Colonic mucosa (tissue), 4 donors: ENCODE results near the gene DLX3. TPM values are rescaled to one million over a fixed set of nuclear protein-coding genes. Genes with fewer than 3 reads are reported as not detected.

Source experiments
- DNase-seq: peaks from one replicate; pipeline ENCODE4 v3.0.0-alpha.2; 2020
- H3K27ac ChIP-seq: fragments of 200-600 bp; one replicate; pipeline ENCODE4 v1.8.0; 2021
- H3K27me3 ChIP-seq: fragments of 200-600 bp; one replicate; pipeline ENCODE4 v1.8.0; 2021
- H3K36me3 ChIP-seq: fragments of 200-600 bp; one replicate; pipeline ENCODE4 v1.8.0; 2021
- H3K4me1 ChIP-seq: fragments of 200-600 bp; one replicate; pipeline ENCODE4 v1.8.0; 2021; ENCODE audit warnings: mild to moderate bottlenecking
- H3K4me3 ChIP-seq: fragments of 200-600 bp; one replicate; pipeline ENCODE4 v1.8.0; 2021
- H3K9ac ChIP-seq, 2 donors: one replicate each; pipeline ENCODE4 v1.7.0; 2013; ENCODE audit warnings: control low read depth in 2 of 2, low read depth in 2 of 2, low read length in 2 of 2
- H3K9me3 ChIP-seq: fragments of 200-600 bp; one replicate; pipeline ENCODE4 v1.8.0; 2021
- CTCF ChIP-seq: fragments of 200-600 bp; IDR thresholded peaks from one replicate; pipeline ENCODE4 v1.8.0; 2022; ENCODE audit warnings: antibody characterized with exemption, mild to moderate bottlenecking
- intact Hi-C: fragments of 100-400 bp; cut with DNase I; formaldehyde crosslinking; loops from one replicate; pipeline ENCODE4 v1.14.1; 2022
- total RNA-seq, 2 donors: library from RNA; stranded (reverse); fragmentation: NEBNext Ultra II Directional in 1 of 2; extraction: Animal tissue kit (Norgen Biotek cat#: 25700) in 1 of 2; gene quantifications; one replicate each; pipeline ENCODE4 v1.2.1, GENCODE V29; 2021
- donor health status: healthy.
- donor health status: DM: no; HTN: no; CAD: no.
- donor health status: DM: no; HTN: no; CAD: no.

The DLX3 gene
- total RNA-seq, 2 donors from 2014 or later: 0.21 TPM; not detected in 1

DNA sequence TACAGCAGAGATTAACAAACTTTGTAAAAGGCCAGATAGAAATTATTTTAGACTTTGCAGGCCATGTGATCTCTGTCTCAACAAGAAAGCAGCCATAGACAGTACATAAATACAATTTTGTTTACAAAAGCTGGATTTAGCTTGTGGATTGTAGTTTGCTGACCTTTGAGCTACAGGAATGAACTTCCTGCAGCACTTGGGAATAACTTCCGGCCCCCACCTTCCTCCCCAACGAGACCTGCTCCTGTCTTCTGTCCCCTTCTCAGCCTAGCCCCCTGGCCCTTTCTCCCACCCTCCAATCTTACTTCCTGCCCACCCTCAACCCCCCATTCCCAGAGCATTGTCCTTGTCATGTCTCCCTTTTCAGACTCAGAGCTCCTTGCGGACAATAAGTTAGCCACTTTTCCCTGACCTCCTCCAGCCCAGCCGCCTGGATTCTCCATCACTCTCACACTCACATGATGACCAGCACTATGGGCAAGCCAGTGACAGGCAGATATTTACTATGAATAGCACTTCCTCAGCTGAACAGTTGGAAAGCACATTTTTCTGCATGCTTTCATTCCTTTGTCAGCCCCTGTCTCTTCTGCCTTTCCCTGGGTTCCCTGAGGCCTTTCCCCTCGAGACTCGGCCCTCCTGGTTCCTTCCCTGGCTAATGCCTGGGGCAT lies 27.6 kb upstream of the DLX3 start:
- H3K27ac ChIP-seq: no peak overlapping the region
- no peak for DNase-seq
- H3K9me3 ChIP-seq: no peaks in the 10 kb centered on the region
- no peaks in the 10 kb centered on the region for H3K36me3 ChIP-seq
- intact Hi-C loops: no loop called here
- H3K4me3 ChIP-seq: no peak overlapping the region
- H3K9ac ChIP-seq: no peak overlapping the region
- H3K27me3 ChIP-seq: no peaks in the 10 kb centered on the region
- H3K4me1 ChIP-seq: no peaks in the 10 kb centered on the region
- no peak for TF ChIP-seq CTCF

GRCh38 chr17:50021681-50022370 lies 26.8 kb upstream of the DLX3 start:
- Histone ChIP-seq H3K27me3 (no peaks in the 10 kb centered on the region), H3K4me1 (no peaks in the 10 kb centered on the region), H3K27ac (no peak overlapping the region), H3K9me3 (no peaks in the 10 kb centered on the region), H3K4me3 (no peak overlapping the region), H3K9ac (no peak overlapping the region), H3K36me3 (no peaks in the 10 kb centered on the region)
- no peak for DNase-seq
- intact Hi-C loops: no loop called here
- TF ChIP-seq CTCF: no peak

- Histone ChIP-seq H3K27me3 (no peaks in the 10 kb centered on the region), H3K4me3 (no peak overlapping the region), H3K36me3 (no peaks in the 10 kb centered on the region), H3K27ac (no peak overlapping the region), H3K9ac (no peak overlapping the region), H3K4me1 (no peaks in the 10 kb centered on the region), H3K9me3 (no peaks in the 10 kb centered on the region)
- DNase-seq: no peak
- TF ChIP-seq CTCF: no peak
- intact Hi-C loops: no loop called here
Observed at GRCh38 chr17:50020841-50021599, 26.0 kb upstream of the DLX3 start.

DNA sequence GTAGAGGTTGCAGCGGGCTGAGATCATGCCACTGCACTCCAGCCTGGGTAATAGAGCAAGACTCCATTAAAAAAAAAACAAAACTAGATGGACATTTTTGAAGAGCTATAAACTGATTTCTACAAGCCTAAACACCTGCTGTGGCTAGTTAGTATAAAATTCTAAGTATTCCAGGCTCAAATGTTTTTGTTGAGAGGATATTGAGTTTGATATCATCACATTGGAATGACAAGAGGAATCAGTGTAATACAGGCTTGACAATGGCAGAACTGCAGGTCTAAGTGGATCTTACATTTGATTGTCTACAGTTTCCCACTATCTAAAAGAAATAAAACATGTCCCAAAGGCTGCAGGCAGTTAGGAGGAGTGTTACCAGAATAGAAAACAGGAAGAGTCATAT lies 23.9 kb upstream of the DLX3 start:
- Histone ChIP-seq H3K36me3 (no peaks in the 10 kb centered on the region), H3K9me3 (no peaks in the 10 kb centered on the region), H3K4me1 (no peaks in the 10 kb centered on the region), H3K9ac (no peak overlapping the region), H3K4me3 (no peak overlapping the region), H3K27ac (no peak overlapping the region), H3K27me3 (no peaks in the 10 kb centered on the region)
- intact Hi-C loops: no loop called here
- TF ChIP-seq CTCF: no peak
- no peak for DNase-seq

DNA sequence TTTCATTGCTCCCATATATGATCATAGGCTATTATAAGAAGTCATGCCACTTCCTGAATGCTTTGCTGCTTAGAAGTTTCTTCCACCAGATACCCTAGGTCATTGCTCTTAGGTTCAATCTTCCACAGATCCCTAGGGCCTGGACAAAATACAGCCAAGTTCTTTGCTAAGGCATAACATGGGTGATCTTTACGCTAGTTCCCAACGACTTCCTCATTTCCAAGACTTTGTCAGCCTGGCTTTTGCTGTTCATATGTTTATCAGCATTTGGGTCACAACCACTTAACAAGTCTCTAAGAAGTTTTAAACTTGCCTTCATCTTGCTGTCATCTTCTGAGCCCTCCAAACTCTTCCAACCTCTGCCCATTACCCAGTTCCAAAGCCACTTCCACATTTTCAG lies 20.1 kb upstream of the DLX3 start:
- Histone ChIP-seq H3K4me1 (no peaks in the 10 kb centered on the region), H3K9ac (no peak overlapping the region), H3K9me3 (no peaks in the 10 kb centered on the region), H3K27ac (no peak overlapping the region), H3K4me3 (no peak overlapping the region), H3K27me3 (no peaks in the 10 kb centered on the region), H3K36me3 (no peaks in the 10 kb centered on the region)
- intact Hi-C loops: no loop called here
- DNase-seq: no peak
- TF ChIP-seq CTCF: no peak
